HG03135 (cell line): Measurements from ENCODE around the gene OTUD5.

Source experiments
- ATAC-seq: cut with Tn5 transposase; IDR thresholded peaks from one replicate; pipeline ENCODE4 v1.9.1; 2021; ENCODE audit warnings: mild to moderate bottlenecking, moderate library complexity; ENCODE audit not compliant: unreplicated experiment

The OTUD5 gene

GRCh38 chrX:48913605-48914366 is 43.6 kb downstream of the OTUD5 start:
- ATAC-seq: no peak

DNA sequence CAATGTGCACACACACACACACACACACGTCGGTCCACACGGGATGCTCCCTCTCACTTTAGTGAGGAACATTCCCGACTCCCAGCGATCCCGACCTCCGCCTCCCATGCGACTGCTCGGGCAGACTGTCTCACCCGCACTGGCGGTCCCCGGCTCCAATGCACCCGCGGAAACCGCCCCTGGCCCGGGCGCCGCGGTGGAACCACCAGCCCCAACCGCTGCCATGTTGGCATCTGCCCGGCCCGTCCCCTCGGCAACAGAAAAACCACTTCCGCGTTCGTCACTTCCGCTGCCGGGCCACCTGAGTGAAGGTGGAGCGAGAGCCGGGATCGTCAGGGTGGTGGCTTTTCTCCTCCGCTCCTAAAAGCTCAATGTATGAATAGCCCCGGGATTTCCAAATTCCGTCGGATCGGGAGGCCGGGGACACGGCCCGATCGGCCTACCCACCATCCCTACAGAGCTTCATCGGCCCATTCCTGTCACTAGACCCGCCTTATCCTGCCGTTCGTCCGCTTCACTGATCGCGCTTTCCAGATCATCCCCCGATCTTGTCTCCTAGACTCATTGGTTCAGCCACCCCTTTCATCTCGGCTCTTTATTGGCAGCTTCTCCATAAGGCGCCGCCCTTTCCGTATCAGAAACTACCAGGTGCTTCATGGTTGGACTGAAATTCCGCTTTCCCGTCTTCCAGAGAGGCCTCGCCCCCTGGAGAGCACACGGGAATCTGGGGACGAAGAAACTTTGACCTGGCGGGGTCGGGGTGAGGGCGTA is 45.8 kb downstream of the OTUD5 start, which contains the start of gene SLC35A2:
Gene SLC35A2 (minus strand): TSS at position 235 of the 771 bp plus-strand sequence. CDS start 10 bp downstream, at position 225.
- ATAC-seq: peak; percentile 62

GRCh38 chrX:48910926-48911411 is 46.4 kb downstream of the OTUD5 start:
- ATAC-seq: peak; percentile 4

GRCh38 chrX:48909703-48910294 is 47.6 kb downstream of the OTUD5 start:
- no peak for ATAC-seq

- ATAC-seq: no peak
Measured at GRCh38 chrX:48908600-48908999, 48.8 kb downstream of the OTUD5 start.

- ATAC-seq: no peak
Measured at GRCh38 chrX:48905090-48905790, 52.2 kb downstream of the OTUD5 start.

DNA sequence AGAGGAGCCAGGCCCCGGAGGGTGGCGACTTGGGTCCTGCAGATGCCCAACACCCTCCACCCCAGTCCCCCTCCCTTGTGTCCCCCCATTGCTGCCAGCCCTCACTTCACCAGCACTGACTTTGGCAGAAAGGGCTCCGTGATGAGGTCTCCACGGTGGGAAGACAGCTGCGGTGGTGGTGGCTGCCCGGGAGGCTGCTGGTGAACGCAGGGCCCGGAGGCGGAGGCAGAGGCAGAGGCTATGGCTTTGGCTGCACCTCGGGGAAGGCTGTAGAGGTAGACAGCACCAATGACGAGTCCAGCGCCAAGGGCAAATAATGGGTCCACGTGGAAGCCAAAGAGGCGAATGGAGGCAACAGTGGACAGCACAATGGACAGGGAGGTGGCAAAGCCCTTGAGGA is 52.8 kb downstream of the OTUD5 start:
- no peak for ATAC-seq

DNA sequence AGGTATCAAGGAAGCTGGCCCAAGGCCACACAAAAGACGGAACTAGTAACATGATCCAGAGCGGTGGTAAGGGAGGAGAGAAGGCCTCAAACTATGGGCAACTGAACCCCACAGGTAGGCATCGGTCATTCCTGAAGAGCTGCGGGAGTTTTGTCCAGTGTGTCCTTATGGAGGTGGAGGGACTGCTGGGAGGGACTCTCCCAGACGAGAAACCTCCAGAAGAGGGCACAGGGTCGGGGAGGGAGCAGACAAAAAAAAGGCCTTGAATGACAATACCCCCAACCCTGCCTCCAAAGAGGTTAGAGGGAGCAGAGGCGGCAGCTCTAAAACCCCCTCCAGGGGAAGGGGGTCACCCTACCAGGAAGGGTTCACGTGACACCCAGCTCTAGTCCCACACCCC is 53.2 kb downstream of the OTUD5 start:
- ATAC-seq: no peak

GRCh38 chrX:48903290-48903689 is 54.1 kb downstream of the OTUD5 start:
- ATAC-seq: no peak

DNA sequence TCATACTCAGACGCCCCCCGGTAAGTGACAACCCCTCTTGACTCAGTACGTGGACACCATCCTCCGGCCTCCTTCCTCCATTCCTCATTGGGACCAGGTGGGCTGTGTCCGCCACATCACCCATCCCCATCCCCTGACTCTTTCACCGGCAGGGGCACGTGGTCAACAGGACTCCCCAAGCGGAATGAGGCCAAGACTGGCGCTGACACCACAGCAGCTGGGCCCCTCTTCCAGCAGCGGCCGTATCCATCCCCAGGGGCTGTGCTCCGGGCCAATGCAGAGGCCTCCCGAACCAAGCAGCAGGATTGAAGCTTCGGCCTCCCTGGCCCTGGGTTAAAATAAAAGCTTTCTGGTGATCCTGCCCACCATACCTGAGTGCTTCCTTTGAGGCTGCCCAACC is 54.6 kb downstream of the OTUD5 start:
- no peak for ATAC-seq

- ATAC-seq: no peak
Measured at GRCh38 chrX:48902135-48902534, 55.3 kb downstream of the OTUD5 start.

GRCh38 chrX:48901069-48901468 is 56.3 kb downstream of the OTUD5 start:
- ATAC-seq: no peak

DNA sequence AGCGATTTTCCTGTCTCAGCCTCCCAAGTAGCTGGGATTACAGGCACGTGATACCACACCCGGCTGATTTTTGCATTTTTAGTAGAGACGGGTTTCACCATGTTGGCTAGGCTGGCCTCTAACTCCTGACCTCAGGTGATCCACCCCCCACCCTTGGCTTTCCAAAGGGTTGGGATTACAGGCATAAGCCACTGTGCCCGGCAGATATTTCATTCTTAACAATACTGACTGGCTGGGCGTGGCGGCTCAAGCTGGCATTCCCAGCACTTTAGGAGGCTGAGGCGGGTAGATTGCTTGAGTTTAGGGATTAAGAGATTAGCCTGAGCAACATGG is 58.4 kb downstream of the OTUD5 start:
- no peak for ATAC-seq

DNA sequence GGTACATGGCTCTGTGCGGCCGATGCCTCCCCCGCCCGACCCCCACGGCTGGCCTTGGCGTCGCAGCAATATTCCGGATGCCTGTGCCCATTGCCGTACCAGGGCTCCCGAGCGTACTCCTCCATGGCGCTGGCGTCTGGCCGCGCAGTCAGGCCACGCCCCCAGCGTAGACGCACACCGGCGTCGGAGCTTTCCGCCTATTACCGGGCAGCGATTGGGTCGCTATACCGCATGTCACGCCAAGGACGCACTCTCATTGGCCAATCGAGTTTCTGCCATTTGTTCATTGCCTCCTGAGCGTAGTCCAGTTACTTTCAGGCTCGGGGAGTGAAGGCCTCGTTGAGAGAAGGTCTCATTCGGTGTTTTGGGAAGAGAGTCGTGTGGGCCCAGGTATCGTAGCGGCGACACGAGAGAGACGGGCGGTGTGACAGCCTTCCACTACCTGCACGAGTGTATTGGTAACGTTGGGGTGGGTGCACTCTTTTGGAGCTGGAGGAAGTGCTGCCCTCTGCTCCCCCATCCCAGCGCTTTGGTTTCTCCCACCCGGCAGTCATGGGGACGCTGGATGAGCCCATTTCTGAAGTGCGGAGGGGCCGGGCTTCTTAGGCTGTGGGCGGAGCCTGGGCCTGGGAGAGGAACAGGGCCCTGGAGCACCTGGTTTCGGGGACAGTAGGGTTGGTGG is 59.6 kb downstream of the OTUD5 start, which contains the start of the genes PQBP1 and TIMM17B:
Gene PQBP1 (plus strand): TSS at position 306 of the 682 bp plus-strand sequence. CDS start 580 bp downstream, outside the sequence.
Gene TIMM17B (minus strand): TSS at position 144 of the 682 bp plus-strand sequence. CDS start 19 bp downstream, at position 125.
- ATAC-seq: peak; percentile 86

GRCh38 chrX:48897157-48897624 is 60.2 kb downstream of the OTUD5 start:
- ATAC-seq: no peak

GRCh38 chrX:48896611-48897011 is 60.8 kb downstream of the OTUD5 start:
- no peak for ATAC-seq

DNA sequence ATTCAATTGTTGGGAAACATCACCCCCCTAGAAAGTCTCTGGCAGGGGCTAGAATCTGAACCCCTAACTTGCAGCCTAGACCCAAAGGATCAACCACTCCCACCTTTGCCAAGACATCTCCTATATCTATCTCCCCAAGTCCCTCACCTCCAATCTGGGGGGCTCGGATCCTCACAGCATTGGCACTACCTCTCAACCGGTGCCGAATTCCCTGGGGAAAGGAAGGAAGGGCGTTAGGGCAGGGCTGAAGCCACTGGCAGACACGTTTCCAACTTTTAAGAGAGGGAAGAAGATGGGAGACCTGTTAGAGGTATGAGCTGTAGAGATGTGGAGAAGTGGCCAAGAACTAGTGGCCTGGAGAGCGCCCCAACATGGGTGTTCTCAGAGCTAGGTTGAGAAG is 62.5 kb downstream of the OTUD5 start:
- no peak for ATAC-seq

GRCh38 chrX:48893556-48894348 is 63.7 kb downstream of the OTUD5 start:
- ATAC-seq: no peak

DNA sequence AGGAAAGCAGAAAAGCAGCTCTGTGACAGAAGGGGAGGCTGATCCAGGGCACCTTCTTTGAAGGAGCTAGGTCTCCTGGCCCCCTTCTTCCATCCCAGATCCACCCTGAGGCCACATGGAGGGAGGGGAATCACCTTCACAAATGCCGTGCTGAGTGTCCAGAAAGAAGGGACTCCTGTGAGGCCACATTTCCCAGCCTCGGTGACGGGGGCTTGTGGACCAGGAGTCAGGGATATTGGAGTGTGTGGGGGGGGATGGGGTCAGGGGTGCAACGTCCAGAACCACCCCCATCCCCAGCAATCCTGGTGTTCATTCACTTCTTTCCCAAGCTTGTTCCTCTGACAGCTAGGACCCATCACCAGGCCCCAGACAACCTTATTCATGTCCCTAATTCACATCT is 64.5 kb downstream of the OTUD5 start:
- ATAC-seq: no peak
